SK-N-SH (cell line): ENCODE measurements around the gene ZNF700. TPM values are rescaled to one million over a fixed set of nuclear protein-coding genes. Genes with fewer than 3 reads are reported as not detected.

Experiments used
- CTCF ChIA-PET: fragments of 300-600, 350-600 bp; formaldehyde crosslinking; extraction: SDS; loops from one replicate; lab custom pipeline; 2021; lab: Yijun Ruan, JAX
- POLR2A ChIA-PET: fragments of 350-600 bp; sonication (Branson Sonifier 250); formaldehyde crosslinking; extraction: SDS; loops from one replicate; lab custom pipeline; 2020; ENCODE audit warnings: antibody characterized with exemption, inconsistent platforms; lab: Yijun Ruan, JAX
- DNase-seq: peaks from one replicate; pipeline ENCODE4 v3.0.0; 2012
- H2AFZ ChIP-seq: fragments of 200-600 bp; sonication (generic); 2 replicates; pipeline ENCODE4 v1.8.1; 2016; ENCODE audit warnings: antibody characterized with exemption, mild to moderate bottlenecking, low read depth
- H3F3A ChIP-seq: fragments of 200-600 bp; sonication (generic); replicated peaks from 2 replicates; pipeline ENCODE3; 2016; ENCODE audit warnings: antibody characterized with exemption, mild to moderate bottlenecking; ENCODE audit not compliant: insufficient read depth
- H3K27ac ChIP-seq, 2 experiments: fragments of 200-500 bp in 1 of 2; fragments of 200-600 bp in 1 of 2; sonication (Bioruptor generic) in 1 of 2; sonication (generic), shearing (Covaris generic) in 1 of 2; 2 replicates each; pipeline versions ENCODE4 v1.5.1 to v1.6.1; 2014 to 2016; ENCODE audit warnings: low read depth in 2 of 2, inconsistent platforms in 1 of 2, low read length in 1 of 2, mild to moderate bottlenecking in 1 of 2, mixed read lengths in 1 of 2
- H3K27me3 ChIP-seq: fragments of 200-600 bp; sonication (generic), shearing (Covaris generic); 2 replicates; pipeline ENCODE4 v1.6.1; 2016; ENCODE audit warnings: mixed run types; ENCODE audit not compliant: insufficient read depth
- H3K36me3 ChIP-seq, 2 experiments: fragments of 200-500 bp in 1 of 2; fragments of 200-600 bp in 1 of 2; sonication (Bioruptor generic) in 1 of 2; sonication (generic) in 1 of 2; replicated peaks in 1 of 2; 2 replicates each; pipeline versions ENCODE3 to v1.5.1; 2014 to 2016; ENCODE audit warnings: low read length in 1 of 2, mild to moderate bottlenecking in 1 of 2; ENCODE audit not compliant: insufficient read depth in 2 of 2, control insufficient read depth in 1 of 2
- H3K4me1 ChIP-seq, 2 experiments: fragments of 200-500 bp in 1 of 2; fragments of 200-600 bp in 1 of 2; sonication (Bioruptor generic) in 1 of 2; sonication (generic), shearing (Covaris generic) in 1 of 2; 2 replicates each; pipeline versions ENCODE4 v1.5.1 to v1.6.1; 2014 to 2016; ENCODE audit warnings: low read depth in 1 of 2, low read length in 1 of 2, mixed run types in 1 of 2; ENCODE audit not compliant: insufficient read depth in 2 of 2, control insufficient read depth in 1 of 2
- H3K4me2 ChIP-seq: fragments of 200-600 bp; sonication (generic), shearing (Covaris generic); 2 replicates; pipeline ENCODE4 v1.6.1; 2017; ENCODE audit warnings: mixed run types
- H3K4me3 ChIP-seq, 2 experiments: fragments of 200-500 bp in 1 of 2; fragments of 200-600 bp in 1 of 2; sonication (Bioruptor generic) in 1 of 2; sonication (generic), shearing (Covaris generic) in 1 of 2; 2 replicates each; pipeline versions ENCODE4 v1.5.1 to v1.8.1; 2014 to 2016; ENCODE audit warnings: low read depth in 2 of 2, inconsistent platforms in 1 of 2, low read length in 1 of 2, mild to moderate bottlenecking in 1 of 2, mixed read lengths in 1 of 2, moderate library complexity in 1 of 2
- H3K79me2 ChIP-seq: fragments of 200-600 bp; sonication (generic); 2 replicates; pipeline ENCODE4 v1.8.1; 2017; ENCODE audit warnings: mild to moderate bottlenecking; ENCODE audit not compliant: insufficient read depth
- H3K9ac ChIP-seq: fragments of 200-600 bp; sonication (generic); 2 replicates; pipeline ENCODE4 v1.6.1; 2017; ENCODE audit warnings: mixed run types
- H3K9me2 ChIP-seq: fragments of 200-600 bp; sonication (generic); 2 replicates; pipeline ENCODE4 v1.6.1; 2017; ENCODE audit warnings: mixed run types
- H3K9me3 ChIP-seq: fragments of 200-600 bp; sonication (generic); 2 replicates; pipeline ENCODE4 v1.6.1; 2017; ENCODE audit warnings: mixed run types, mild to moderate bottlenecking, moderate library complexity
- H4K20me1 ChIP-seq: fragments of 200-600 bp; sonication (generic); 2 replicates; pipeline ENCODE4 v1.6.1; 2017; ENCODE audit warnings: mild to moderate bottlenecking, mixed run types; ENCODE audit not compliant: insufficient read depth
- CHD2 ChIP-seq: fragments of 150-350 bp; IDR thresholded peaks from 2 replicates; pipeline ENCODE4 v1.6.1; 2018; ENCODE audit warnings: low read length; ENCODE audit not compliant: partially characterized antibody
- CTCF ChIP-seq: fragments of 200-600 bp; sonication (generic); IDR thresholded peaks from 2 replicates; pipeline ENCODE4 v1.6.1; 2017; ENCODE audit warnings: antibody characterized with exemption, mild to moderate bottlenecking, moderate library complexity
- EP300 ChIP-seq, 2 experiments: IDR thresholded peaks; 2 replicates each; pipeline versions ENCODE4 v1.4.0 to v1.6.1; 2012; ENCODE audit warnings: borderline replicate concordance in 1 of 2, low read depth in 1 of 2, low read length in 1 of 2
- EZH2phosphoT487 ChIP-seq: fragments of 200-600 bp; sonication (generic); IDR thresholded peaks from 2 replicates; pipeline ENCODE4 v1.6.1; 2017; ENCODE audit warnings: low read depth, mixed run types, mild to moderate bottlenecking, antibody characterized with exemption, moderate library complexity, borderline replicate concordance
- FOSL2 ChIP-seq: IDR thresholded peaks from 2 replicates; pipeline ENCODE4 v1.4.0; 2012; ENCODE audit warnings: low read depth, mild to moderate bottlenecking, moderate library complexity, borderline replicate concordance
- FOXJ3 ChIP-seq: sonication (generic); formaldehyde crosslinking; IDR thresholded peaks from 2 replicates; pipeline ENCODE4 v1.5.1; 2020; ENCODE audit warnings: mild to moderate bottlenecking, missing genetic modification reagents
- FOXM1 ChIP-seq: IDR thresholded peaks from 2 replicates; pipeline ENCODE4 v1.4.0; 2012; ENCODE audit warnings: low read depth, mild to moderate bottlenecking
- GABPA ChIP-seq: IDR thresholded peaks from 2 replicates; pipeline ENCODE4 v1.4.0; 2012; ENCODE audit warnings: low read depth, mild to moderate bottlenecking
- JUND ChIP-seq: IDR thresholded peaks from 2 replicates; pipeline ENCODE4 v1.4.0; 2012
- MXI1 ChIP-seq: IDR thresholded peaks from 2 replicates; pipeline ENCODE4 v1.6.1; 2012; ENCODE audit warnings: mild to moderate bottlenecking, low read depth, low read length, improper control_type of control experiment
- RAD21 ChIP-seq: IDR thresholded peaks from 2 replicates; pipeline ENCODE4 v1.6.1; 2012; ENCODE audit warnings: mild to moderate bottlenecking, low read length
- SMC3 ChIP-seq: IDR thresholded peaks from 2 replicates; pipeline ENCODE4 v1.6.1; 2012; ENCODE audit warnings: low read depth, low read length, improper control_type of control experiment
- TCF12 ChIP-seq: IDR thresholded peaks from 2 replicates; pipeline ENCODE4 v1.4.0; 2012
- USF1 ChIP-seq: IDR thresholded peaks from 2 replicates; pipeline ENCODE4 v1.4.0; 2012; ENCODE audit warnings: low read depth, borderline replicate concordance
- WGBS: methylation state at CpG from one replicate; pipeline ENCODE4 v1.1.6; 2017; ENCODE audit warnings: low lambda C conversion rate; 5-methylcytosine and 5-hydroxymethylcytosine counted together
- polyA plus RNA-seq, 3 experiments: library from polyadenylated mRNA; depleted of rRNA; stranded (reverse); fragments of >200 nt; gene quantifications; 2 replicates each; pipeline ENCODE4 v1.2.3, GENCODE V29; 2012

The ZNF700 gene
- polyA plus RNA-seq, 1 of the 3 experiments (the other 2 are of a cell fraction), result 3.5 TPM

- peaks cover 5% of the 10 kb centered on the region for H3F3A ChIP-seq
- ChIA-PET CTCF (interaction anchor here (0.7 to 7.8 kb wide), 28 partner anchors 9 to 186 kb away, joined by 3 to 123 read pairs (median 4); partner anchors contain the start of genes ZNF20, ZNF433, ZNF440 and ZNF491), POLR2A (interaction anchor here (1.0 to 2.5 kb wide), 3 partner anchors 23 to 89 kb away, joined by 3 to 12 read pairs (median 6); partner anchors contain the start of gene ZNF878)
- H3K9me3 ChIP-seq, result peaks cover 4% of the 10 kb centered on the region; the same call in 1 of the 2 replicates
- no peaks in the 10 kb centered on the region for H3K9me2 ChIP-seq
- H3K36me3 ChIP-seq, result no peaks in the 10 kb centered on the region
- H3K27me3 ChIP-seq, result no peaks in the 10 kb centered on the region
- no peak overlapping the region for H3K27ac ChIP-seq
- H2AFZ ChIP-seq, result 0 out of 2 replicates have a peak overlapping the region, but pooled peaks have one; percentile 77
- no peaks in the 10 kb centered on the region for H3K79me2 ChIP-seq
- WGBS, result 27% methylated on average over 22 of the region's 26 CpGs
- H3K4me1 ChIP-seq, result peaks cover 0 to 7% of the 10 kb centered on the region in 2 experiments; a peak in 1 of 4 replicates
- peak overlapping the region; percentile 74; the same call in 1 of the 2 replicates for H3K4me2 ChIP-seq
- DNase-seq, result peak; percentile 81
- TF ChIP-seq SMC3 (peak; percentile 73), GABPA (no peak), CTCF (peak; percentile 69), RAD21 (peak; percentile 83)
- peak overlapping the region in 1 of 2 experiments; percentile 37; a peak in 1 of 4 replicates for H3K4me3 ChIP-seq
- H3K9ac ChIP-seq, result no peak overlapping the region
- H4K20me1 ChIP-seq, result no peaks in the 10 kb centered on the region
Measured at GRCh38 chr19:11963566-11964355, 38.9 kb downstream of the ZNF700 start.

- ChIA-PET CTCF (interaction anchor here (0.6 to 7.8 kb wide), 24 partner anchors 10 to 186 kb away, joined by 3 to 123 read pairs (median 4); partner anchors contain the start of genes ZNF20, ZNF433, ZNF491 and ZNF700), POLR2A (interaction anchor here (0.5 to 2.5 kb wide), 9 partner anchors 9 to 675 kb away, joined by 3 to 12 read pairs (median 4); partner anchors contain the start of genes ZNF20, ZNF491 and ZNF878)
- H3K36me3 ChIP-seq, result no peaks in the 10 kb centered on the region
- H3K4me1 ChIP-seq, result peaks cover 0 to 7% of the 10 kb centered on the region in 2 experiments; a peak in 1 of 4 replicates
- H3F3A ChIP-seq, result peaks cover 5% of the 10 kb centered on the region
- H2AFZ ChIP-seq, result peak overlapping the region; percentile 77
- no peaks in the 10 kb centered on the region for H4K20me1 ChIP-seq
- peak overlapping the region; percentile 65 for H3K4me3 ChIP-seq
- WGBS, result 27% methylated on average over 5 of the region's 8 CpGs
- no peak for TF ChIP-seq EP300 (IDR thresholded peaks at IDR 0.05; ENCODE audit: borderline replicate concordance in 1 of 2, low read depth in 1 of 2, low read length in 1 of 2)
- TF ChIP-seq FOSL2, result no peak
- TF ChIP-seq RAD21, result no peak; the same call in 1 of the 2 replicates
- TF ChIP-seq MXI1, result no peak; the same call in 1 of the 2 replicates
- TF ChIP-seq FOXM1, result no peak
- TF ChIP-seq CHD2, result no peak
- TF ChIP-seq SMC3, result peak; percentile 33
- TF ChIP-seq USF1, result no peak
- TF ChIP-seq EZH2phosphoT487, result no peak
- no peak for TF ChIP-seq FOXJ3 (CRISPR knock-in tag)
- peak; percentile 27 for TF ChIP-seq CTCF
- no peak for TF ChIP-seq TCF12
- no peak for TF ChIP-seq JUND
- no peak overlapping the region for H3K9ac ChIP-seq
- H3K9me3 ChIP-seq, result no peaks in the 10 kb centered on the region
- peak; percentile 53 for DNase-seq
- peak overlapping the region; percentile 74 for H3K4me2 ChIP-seq
- H3K27me3 ChIP-seq, result no peaks in the 10 kb centered on the region
- H3K27ac ChIP-seq, result peak overlapping the region in 1 of 2 experiments; percentile 56; a peak in 1 of 4 replicates
- H3K9me2 ChIP-seq, result no peaks in the 10 kb centered on the region
- no peaks in the 10 kb centered on the region for H3K79me2 ChIP-seq
Measured at GRCh38 chr19:11964496-11964857, 39.6 kb downstream of the ZNF700 start.
